GM10266 (cell line): ENCODE data around the gene INSRR.

Source experiments
- DNase-seq: peaks from one replicate; pipeline ENCODE4 v3.0.0; 2012; ENCODE audit errors: extremely low spot score
- TF ChIP-seq, protein P1 (sequence below): IDR thresholded peaks from 2 replicates; pipeline ENCODE4 v1.5.1; 2012; ENCODE audit warnings: mild to moderate bottlenecking, low read depth; ENCODE audit not compliant: control insufficient read depth, insufficient read depth; ENCODE audit errors: missing control alignments

INSRR gene

GRCh38 chr1:156874142-156874541 lies 15.2 kb upstream of the INSRR start:
- TF ChIP-seq, protein P1, sequence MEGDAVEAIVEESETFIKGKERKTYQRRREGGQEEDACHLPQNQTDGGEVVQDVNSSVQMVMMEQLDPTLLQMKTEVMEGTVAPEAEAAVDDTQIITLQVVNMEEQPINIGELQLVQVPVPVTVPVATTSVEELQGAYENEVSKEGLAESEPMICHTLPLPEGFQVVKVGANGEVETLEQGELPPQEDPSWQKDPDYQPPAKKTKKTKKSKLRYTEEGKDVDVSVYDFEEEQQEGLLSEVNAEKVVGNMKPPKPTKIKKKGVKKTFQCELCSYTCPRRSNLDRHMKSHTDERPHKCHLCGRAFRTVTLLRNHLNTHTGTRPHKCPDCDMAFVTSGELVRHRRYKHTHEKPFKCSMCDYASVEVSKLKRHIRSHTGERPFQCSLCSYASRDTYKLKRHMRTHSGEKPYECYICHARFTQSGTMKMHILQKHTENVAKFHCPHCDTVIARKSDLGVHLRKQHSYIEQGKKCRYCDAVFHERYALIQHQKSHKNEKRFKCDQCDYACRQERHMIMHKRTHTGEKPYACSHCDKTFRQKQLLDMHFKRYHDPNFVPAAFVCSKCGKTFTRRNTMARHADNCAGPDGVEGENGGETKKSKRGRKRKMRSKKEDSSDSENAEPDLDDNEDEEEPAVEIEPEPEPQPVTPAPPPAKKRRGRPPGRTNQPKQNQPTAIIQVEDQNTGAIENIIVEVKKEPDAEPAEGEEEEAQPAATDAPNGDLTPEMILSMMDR: no peak
- no peak for DNase-seq

- TF ChIP-seq, protein P1: no peak
- DNase-seq: no peak
These were observed 14.7 kb upstream of the INSRR start for GRCh38 chr1:156873659-156874058.

GRCh38 chr1:156869455-156869854 lies 10.5 kb upstream of the INSRR start:
- TF ChIP-seq, protein P1: no peak
- no peak for DNase-seq

- TF ChIP-seq, protein P1: no peak
- DNase-seq: no peak
These were observed 9.4 kb upstream of the INSRR start for GRCh38 chr1:156868341-156868740.

GRCh38 chr1:156866249-156866909 lies 7.5 kb upstream of the INSRR start:
- no peak for DNase-seq

DNA sequence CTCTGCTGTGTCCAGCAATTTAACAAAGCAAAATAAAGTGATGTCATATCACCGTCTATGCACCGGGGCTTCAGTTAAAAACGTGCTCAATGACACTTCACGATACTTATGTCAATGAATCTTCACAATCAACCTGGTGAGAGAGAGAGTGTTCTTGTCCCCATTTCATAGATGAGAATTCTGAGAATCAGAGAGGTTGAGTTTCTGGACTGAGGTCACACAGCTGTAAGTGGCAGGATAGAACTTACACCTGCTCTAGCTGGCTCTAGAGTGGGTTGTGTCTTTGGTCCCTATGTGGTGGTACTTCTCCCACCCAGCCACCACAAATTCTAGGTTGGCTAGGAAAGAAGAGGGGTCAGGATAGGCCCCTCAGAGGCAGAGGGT lies 6.9 kb upstream of the INSRR start:
- no peak for DNase-seq
- TF ChIP-seq, protein P1: no peak

More at GRCh38 chr1:156866249-156866909, 7.5 kb upstream of the INSRR start:
- TF ChIP-seq, protein P1: no peak

- DNase-seq: no peak
- TF ChIP-seq, protein P1: no peak
These were observed 6.3 kb upstream of the INSRR start for GRCh38 chr1:156865258-156865657.
